GM19467 (cell line): ENCODE measurements around the gene DCLK3.

Experiments used
- ATAC-seq: cut with Tn5 transposase; IDR thresholded peaks from one replicate; pipeline ENCODE4 v1.9.1; 2021; ENCODE audit warnings: mild to moderate bottlenecking, moderate library complexity; ENCODE audit not compliant: unreplicated experiment

The DCLK3 gene, protein sequence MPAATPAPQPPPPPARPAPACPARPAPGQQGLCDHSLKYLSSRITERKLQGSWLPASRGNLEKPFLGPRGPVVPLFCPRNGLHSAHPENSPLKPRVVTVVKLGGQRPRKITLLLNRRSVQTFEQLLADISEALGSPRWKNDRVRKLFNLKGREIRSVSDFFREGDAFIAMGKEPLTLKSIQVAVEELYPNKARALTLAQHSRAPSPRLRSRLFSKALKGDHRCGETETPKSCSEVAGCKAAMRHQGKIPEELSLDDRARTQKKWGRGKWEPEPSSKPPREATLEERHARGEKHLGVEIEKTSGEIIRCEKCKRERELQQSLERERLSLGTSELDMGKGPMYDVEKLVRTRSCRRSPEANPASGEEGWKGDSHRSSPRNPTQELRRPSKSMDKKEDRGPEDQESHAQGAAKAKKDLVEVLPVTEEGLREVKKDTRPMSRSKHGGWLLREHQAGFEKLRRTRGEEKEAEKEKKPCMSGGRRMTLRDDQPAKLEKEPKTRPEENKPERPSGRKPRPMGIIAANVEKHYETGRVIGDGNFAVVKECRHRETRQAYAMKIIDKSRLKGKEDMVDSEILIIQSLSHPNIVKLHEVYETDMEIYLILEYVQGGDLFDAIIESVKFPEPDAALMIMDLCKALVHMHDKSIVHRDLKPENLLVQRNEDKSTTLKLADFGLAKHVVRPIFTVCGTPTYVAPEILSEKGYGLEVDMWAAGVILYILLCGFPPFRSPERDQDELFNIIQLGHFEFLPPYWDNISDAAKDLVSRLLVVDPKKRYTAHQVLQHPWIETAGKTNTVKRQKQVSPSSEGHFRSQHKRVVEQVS

DNA sequence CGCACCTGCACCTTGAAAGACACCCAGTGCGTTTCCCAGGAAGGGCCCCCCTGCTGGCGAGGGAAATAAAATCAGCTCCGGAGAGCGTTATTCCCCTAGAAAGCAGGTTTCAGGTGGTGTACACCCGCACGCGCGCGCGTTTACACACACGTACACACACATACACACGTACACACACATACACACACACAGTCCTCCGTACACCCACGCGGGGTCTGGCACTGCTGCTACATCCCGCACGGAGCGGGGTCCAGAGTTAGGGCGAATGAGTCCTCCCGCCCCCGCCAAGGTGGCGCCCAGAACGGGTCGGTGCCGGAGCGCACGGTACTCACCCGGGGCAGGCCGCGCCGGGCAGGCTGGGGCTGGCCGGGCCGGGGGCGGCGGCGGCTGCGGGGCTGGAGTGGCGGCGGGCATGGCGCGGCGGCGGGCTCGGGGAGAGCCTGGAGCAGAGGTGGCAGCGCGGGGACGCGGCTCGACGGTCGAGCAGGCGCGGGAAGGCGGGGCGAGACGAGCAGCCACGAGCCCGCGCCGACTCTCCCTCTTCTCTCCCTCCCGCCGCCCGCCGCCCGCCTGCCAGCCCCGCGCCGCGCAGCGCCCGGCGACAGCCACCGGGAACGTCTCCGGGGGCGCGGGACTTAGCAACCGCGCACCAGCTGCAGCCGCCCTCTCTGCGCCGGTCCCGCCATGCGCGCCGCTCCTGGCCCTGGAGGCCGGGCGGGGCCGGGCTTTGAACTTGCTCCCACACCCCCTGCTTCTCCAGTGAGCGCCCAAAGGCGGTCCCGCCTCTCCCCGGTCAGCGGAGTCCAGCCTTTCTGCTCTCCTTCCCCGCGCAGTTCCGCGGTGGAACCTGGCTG lies at the start of gene DCLK3:
Gene DCLK3, minus strand, starts transcription at position 704 of the 854 bp plus-strand sequence. Its CDS starts 290 bp downstream, at position 414.
- no peak for ATAC-seq

DNA sequence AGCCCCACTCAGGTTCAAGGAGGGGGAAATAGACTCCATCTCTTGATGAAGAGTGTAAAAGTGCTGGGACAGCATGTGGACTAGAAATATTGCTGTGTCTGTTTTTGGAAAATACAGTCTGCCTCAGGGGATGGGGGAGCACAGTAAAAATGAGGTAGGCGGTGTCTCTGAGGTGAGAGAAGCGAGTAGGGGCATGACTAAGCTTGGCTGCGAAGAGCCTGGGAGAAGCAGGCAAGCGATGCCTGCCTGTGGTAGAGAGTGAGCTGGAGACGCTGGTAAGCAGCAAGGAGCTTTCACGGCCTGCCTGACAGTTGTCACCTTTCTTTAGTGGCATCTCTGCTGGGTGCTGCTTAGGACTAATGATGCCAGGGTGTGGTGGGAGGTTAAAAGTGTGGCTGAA lies 49.0 kb upstream of the DCLK3 start:
- ATAC-seq: no peak

DNA sequence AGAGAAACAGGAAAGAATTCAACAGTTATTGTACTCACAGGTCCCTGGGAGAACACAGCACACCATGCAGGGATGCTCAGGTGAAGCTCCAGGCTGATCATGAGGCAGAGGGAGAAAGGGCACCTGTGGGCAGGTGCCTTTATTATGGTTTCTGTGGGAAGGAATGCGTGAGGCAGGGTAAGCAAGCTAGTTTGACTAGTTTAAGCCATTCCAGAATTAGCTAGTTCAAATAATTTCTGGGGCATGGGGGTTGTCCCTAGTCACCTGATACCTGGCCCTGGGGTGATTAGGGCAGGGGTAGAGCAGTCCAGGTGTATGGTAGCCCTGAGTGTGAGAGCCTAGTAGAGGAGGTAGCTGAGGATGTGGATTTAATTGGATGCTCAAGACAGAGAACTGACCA lies 47.9 kb upstream of the DCLK3 start:
- ATAC-seq: no peak

DNA sequence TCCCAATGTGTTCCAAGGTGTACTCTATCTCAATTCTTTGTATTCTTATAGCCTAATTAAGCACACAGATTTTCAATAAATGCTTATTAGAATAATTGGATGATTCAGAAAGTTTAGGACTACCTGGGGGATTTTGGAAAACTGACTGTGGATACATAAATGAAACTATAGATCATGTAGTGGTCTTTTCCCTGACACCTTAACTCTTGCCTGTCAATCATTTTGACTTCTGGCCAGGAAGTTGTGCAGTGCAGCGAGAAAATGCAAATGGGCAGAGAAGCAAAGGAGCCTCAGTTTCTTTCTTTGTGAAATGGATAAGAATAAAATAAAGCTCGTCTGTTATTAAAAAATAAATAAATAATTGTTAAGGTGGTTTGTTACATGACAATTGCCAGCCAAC lies 47.4 kb upstream of the DCLK3 start:
- ATAC-seq: no peak

DNA sequence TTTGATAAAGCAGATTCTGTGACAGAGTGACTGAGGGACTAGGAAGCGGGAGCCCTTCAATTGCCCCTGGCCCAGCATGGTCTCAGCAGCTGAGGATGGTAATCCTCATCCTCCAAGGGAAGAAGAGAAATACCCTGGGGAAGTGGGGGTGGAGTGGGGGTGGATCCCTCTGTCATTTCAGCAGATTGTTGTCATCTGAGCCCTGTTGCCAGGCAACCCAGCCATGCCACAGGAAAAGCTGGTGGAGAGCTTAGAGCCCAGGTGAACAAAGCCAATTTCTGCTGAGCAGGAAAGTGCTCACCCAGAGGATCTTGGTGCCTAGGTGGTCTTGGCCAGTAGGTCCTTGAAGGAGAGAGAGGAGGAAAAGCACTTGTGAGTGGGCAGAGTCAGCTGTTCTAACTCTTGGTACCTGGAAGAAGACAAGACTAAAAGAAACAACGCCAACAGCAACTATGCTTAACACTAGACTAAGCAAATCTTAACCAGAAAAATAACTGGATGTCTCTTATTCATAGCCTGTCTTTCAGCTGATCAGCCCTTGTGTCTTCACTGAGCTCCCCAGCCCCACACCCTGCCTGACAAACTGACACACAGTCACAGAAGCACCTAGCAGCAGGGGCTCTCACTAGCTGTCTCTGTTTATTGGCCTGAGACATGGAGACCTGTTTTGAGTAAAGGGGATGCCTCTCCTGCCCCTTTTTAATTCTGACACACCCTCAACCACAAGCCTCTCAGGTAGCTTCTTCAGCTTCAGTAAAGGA lies 40.1 kb upstream of the DCLK3 start:
- ATAC-seq: no peak

DNA sequence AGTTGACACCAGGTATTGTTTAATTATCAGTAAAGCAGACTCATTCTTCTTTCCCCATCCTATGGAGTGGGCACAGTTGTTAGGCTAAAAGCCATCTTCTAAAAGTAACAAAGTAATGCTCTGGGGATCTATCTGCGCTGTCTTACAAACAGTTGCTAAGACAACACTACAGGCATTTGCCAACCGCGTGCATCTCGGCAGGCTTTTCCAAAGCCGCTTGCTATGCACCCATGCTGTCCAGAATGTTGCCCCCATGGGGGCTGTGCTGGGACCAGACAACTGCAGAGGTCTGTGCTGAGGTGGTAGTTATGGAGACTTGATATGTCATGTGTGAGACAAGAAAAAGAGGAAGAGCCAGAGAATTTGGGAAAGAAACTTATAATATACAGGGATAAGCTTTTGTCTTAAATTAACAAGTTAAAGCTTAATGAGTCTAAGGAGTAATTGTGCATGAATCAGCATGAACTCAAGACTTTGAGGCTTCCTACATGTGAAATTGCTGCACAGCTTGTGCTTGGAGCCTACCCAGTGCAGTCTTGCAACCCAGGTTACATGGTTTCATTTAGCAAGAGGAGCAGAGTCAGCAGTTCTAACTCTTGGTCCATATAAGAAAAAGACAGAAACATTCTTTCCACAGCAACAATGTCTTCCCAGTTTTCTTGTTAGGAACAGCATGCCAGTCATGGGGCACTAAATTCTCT lies 38.9 kb upstream of the DCLK3 start:
- ATAC-seq: no peak

DNA sequence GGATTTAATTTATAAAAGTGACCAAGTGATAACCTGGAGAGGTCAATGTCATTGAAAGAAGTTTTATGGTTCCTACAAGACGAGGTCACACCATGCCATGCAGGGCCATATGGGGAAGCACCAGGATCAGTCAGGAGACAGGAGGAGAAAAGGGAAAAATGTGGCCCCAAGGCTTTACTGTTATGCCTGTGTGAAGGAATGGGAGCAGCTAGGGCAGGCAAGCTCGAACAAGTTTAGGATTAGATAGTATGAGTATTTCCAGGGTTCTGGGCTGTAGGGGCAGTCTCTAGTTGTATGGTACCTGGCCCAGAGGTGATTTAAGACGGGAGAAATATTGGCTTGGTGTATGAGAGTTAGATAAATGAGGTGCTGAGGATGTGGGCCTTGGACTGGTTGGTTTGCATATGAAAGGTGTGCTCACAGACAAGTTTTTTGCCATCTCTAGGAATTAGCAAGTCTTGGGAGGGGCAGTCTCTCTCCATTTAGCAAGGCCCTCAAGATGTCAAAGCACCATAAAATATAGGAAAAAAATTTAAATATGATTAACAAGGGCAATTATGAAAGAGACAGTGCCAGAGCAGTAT lies 36.3 kb upstream of the DCLK3 start:
- no peak for ATAC-seq

DNA sequence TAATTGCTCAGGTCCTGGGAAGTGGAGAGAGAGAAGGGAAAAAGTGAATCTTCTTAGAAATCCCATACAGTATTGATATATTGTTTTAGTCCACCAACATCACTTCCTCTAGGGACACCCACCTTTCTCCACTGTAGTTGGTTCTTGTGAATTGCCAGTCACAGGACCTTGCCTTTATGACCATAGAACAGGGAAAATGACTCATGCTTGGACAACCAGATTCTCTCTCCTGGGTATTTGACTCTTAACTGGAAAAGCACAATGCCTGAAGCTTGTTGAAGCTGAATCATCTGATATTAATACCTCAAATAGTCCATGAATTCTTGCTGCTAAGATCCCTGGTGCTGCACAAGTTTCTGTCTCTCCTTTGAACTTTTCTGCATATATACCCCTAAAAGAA lies 32.5 kb upstream of the DCLK3 start:
- ATAC-seq: no peak

DNA sequence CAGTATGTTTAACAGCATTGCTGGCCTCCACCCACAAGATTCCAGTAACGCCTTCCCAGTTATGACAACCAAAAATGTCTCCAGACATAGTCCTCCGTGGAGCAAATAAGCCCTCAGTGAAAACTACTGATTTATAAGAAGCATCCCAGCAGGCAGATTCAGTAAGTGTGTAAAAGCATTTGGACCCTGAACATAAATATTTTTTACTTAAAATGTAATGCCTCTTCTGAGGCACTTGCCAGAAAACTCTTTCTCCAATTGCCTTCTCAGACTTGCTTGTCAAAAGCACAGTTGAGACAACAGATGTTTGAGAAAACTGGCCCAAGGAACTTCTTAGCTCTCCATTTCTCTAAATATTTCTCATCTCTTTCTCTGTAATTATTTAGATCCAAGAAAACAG lies 31.8 kb upstream of the DCLK3 start:
- ATAC-seq: no peak

DNA sequence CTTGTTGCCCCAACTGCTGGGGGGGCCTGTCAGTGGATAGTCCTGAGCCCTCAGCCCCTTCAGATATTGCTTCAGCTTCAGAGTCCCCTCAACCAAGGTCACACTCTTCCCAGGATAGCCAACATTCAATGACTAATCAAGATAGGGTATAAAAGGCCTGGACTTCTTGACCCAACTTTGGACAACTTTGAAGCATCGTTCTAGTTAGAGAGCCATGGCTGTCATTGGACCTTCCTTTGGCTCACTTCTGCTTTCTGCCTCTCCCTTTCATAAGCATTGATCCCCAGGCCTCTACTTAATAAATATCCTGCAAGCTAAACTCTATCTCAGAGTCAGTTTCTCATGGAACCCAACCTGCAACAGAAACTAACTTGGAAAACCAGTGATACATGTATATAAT lies 31.3 kb upstream of the DCLK3 start:
- ATAC-seq: no peak

DNA sequence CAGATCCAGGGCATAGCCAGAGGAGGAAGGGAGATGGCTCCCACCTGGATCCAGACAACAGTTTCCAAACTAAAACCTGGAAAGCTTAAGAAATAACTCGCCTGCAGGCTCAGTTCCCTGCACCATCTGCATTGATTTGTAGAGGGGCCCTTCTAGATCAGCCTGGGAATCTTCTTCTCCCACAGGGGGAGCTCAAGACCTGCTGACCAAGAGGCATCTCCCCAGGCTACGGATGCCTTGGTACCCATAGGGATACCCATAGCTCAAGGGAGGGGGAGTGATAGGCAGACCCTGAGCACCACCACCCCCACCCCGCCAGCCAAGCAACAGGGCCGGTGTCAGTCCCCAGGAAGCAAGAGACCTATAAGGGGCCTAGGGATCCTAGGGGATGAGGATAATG lies 28.0 kb upstream of the DCLK3 start:
- ATAC-seq: no peak

DNA sequence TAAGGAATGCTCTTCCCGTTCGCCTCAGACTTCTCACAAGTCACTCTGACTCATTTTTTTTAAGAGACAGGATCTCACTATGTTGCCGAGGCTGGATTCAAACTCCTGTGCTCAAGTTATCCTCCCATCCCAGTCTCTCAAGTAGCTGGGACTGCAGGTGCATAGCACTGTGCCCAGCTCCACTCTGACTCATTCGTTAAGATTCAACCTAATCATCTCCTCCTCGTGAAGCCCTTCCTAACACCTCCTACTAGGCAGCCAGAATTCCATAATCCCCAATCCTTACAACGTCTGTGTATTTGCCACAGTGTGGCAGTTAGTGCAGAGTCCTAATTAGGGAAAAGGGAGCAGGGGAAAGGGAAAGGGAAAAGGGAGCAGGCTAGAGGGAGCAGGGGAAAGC lies 26.4 kb upstream of the DCLK3 start:
- no peak for ATAC-seq

DNA sequence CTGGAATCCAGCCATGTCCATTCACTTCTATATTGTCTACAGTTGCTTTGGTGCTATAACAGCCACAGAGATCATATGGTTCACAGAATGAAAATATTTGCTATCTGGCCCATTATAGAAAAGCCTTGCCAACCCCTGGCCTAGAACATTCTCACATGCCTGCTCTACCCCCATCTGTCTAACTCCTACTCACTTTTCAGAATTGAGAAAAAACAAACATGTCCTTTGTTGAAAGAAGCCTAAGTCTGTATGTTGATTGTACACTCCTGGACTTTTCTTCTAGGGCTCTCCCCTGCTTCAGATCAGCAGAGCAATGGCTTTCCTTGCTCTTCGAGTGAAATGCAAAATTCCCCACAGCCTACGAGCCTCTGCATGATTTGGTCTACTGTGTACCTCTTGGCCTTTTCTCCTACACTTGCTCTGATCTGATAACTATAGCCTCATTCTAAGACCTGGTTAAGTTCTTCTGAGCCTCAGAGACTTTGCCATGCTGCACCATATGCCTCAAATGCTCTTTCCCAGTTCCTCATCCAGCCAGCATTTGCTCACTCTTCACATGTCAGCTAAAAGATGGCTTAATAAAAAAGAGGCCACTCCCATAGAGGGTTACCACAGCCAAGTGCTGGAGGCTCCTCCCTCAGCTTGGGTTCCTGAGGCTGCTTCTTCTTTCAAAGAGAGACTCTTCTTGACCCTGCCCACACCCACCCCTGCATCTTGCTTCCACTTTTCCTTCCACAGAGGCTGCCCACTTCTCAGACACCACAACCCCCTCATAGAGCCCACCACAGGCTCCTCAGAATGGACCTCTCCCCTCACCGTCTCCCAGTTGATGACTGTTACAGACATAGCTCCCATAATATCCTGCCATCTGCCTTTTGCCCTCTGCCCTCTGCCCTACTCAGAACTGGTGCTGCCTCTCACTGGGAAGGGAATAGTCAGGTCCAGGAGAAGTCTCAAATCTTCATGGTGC lies 22.9 kb upstream of the DCLK3 start:
- no peak for ATAC-seq

DNA sequence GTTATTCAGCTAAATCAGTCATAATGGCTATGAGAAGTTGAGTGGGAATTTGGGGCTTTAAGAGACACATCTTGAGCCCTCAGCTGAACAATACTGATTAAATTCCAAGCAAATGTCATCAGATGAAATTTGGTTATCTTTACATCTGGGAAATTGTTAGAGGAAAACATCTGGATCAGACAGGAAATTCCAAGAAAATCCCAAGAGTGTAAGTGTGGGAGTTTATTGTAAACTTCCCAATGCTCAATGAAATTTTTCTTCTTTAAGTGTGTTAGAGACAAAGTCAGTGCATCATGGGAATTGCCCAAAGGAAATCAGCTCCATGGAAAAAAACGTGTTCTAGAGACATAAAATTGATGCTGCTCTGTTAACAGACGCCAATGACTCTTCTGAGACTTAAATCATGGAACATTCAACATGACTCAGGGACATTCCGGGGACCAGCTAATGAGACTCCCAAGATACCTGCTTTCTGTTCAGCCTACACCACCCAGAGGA lies 19.8 kb upstream of the DCLK3 start:
- no peak for ATAC-seq

DNA sequence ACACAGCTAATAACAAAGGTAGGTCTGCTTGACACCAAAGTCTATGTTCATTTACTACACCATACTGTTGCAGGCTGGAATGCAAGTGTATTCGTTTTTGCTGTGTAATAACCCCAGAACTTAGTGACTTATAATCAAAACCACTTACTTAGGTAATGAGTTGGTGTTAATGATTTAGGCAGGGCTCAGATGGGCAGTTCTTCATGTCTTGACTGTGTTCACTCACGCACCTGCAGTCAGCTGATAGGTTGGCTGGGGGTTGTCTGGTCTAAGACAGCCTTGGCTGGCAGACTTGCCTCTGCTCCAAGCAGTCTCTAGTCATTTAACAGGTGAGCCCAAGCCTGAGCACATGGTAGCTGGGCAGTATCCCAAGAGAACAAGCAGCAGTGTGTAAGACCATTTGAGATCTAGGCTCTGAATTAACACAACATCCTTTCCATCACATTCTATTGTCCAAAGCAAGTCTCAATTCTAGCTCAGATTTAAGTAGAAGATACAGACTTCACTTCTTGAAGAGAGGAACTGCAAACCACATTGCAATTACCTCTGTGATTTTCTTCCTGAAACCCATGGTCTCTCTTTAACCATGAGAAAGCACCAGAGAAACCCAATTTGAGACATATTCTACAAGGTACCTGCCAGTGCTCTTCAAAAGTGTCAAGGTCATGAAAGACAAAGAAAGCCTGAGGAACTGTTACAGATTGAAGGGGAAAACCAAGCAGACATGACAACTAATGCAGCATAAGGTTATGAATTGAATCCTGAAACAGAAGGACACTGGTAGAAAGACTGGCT lies 13.3 kb upstream of the DCLK3 start:
- peak; percentile 68 for ATAC-seq

DNA sequence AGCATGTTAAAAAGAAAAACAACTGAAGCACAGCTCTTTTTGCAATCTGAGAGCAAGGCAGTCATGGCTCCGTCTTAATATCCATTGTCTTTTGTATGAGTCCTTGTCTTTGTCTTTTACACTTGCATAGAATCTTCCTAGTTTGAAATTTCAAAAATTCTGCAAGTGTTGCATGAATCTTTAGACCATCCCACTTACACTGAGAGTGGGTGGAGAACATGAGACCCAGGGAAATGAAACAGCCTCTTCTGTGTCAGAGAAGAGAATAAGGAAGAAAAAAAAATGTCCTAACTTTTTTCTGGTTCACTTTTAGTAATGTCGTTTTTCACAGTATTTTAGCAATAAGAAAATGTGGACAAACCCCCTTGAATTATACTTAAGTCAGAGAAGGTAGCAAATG lies 12.1 kb upstream of the DCLK3 start:
- no peak for ATAC-seq

DNA sequence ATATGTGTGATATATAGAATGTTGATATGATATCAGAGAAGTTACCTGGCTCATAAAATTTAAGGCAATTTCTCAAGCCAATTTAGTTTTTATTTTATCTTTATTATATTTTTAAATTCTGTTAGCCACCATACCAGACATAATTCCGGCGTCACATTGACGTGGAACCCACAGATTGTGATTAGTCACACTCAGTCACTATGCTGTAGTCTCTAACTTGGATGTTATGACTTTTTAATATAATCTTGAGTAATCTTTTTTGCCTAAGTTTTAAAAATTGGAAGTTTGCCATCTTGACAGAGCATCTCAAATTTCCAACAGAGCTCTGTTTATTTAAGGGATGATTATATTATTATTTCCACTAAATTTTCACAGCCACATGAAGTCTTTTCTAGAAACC lies 9.7 kb upstream of the DCLK3 start:
- ATAC-seq: no peak
